Lower leg skin (tissue), 3 donors: Measurements from ENCODE around the gene PARN.

Experiments
- POLR2A ChIP-seq, 2 donors: fragments of 450-650 bp; IDR thresholded peaks; one replicate each; pipeline ENCODE4 v1.6.1; 2016 to 2017; ENCODE audit warnings: antibody characterized with exemption in 2 of 2, mild to moderate bottlenecking in 1 of 2, moderate library complexity in 1 of 2
- TF ChIP-seq, protein P1 (sequence below), 3 donors: fragments of 450-650 bp; IDR thresholded peaks; one replicate each; pipeline ENCODE4 v1.5.1; 2016; ENCODE audit warnings: antibody characterized with exemption in 3 of 3, mild to moderate bottlenecking in 3 of 3, moderate library complexity in 2 of 3

DNA sequence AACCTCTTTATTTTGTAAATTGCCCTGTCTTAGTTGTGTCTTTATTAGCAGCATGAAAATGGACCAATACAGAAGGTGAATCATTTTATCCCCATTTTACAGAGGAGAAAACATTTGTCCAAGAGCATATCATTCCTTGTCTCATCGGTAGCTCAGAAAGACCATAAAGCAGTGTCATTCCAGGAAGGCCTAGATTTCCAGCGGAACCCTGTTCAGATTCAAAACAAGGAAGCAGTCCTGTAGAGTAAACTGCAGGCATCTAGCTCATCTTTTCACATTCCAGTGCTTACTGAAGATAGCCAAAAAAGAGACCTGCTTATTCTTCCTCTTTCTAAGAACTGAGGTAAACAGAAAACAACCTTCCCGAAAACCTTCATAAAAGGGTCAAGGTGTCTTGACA, 54.0 kb downstream of the PARN start:
- TF ChIP-seq, protein P1, sequence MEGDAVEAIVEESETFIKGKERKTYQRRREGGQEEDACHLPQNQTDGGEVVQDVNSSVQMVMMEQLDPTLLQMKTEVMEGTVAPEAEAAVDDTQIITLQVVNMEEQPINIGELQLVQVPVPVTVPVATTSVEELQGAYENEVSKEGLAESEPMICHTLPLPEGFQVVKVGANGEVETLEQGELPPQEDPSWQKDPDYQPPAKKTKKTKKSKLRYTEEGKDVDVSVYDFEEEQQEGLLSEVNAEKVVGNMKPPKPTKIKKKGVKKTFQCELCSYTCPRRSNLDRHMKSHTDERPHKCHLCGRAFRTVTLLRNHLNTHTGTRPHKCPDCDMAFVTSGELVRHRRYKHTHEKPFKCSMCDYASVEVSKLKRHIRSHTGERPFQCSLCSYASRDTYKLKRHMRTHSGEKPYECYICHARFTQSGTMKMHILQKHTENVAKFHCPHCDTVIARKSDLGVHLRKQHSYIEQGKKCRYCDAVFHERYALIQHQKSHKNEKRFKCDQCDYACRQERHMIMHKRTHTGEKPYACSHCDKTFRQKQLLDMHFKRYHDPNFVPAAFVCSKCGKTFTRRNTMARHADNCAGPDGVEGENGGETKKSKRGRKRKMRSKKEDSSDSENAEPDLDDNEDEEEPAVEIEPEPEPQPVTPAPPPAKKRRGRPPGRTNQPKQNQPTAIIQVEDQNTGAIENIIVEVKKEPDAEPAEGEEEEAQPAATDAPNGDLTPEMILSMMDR (IDR thresholded peaks at IDR 0.05) = no peak
- TF ChIP-seq POLR2A (IDR thresholded peaks at IDR 0.05) = no peak
